ENCODE results near the gene RND1.

RND1 gene

DNA sequence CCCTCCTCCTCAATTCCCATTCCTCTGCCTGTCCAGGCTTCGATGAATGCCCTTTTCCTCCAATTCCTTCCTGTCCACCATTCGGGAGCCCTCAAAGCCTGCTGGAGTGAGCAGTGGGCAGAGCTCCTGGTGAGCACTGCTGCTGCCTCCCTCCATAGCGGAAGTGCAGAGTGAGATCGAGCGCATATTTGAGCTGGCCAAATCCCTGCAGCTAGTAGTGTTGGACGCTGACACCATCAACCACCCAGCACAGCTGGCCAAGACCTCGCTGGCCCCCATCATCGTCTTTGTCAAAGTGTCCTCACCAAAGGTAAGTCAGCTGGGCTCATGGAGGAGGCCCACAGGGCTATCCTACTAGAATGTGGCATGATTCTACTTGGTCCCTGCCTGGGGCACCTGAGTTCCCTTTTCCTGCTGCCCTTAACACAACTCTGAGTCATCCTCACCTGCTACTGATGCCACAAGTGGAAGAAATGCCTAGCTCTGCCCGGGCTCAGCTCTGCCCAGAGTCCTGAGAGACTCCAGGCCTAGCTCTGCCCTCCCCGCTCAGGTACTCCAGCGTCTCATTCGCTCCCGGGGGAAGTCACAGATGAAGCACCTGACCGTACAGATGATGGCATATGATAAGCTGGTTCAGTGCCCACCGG, 39.3 kb downstream of the RND1 start:
- no peak for DNase-seq

GRCh38 chr12:48824905-48825304, 40.8 kb downstream of the RND1 start:
- no peak for DNase-seq

DNA sequence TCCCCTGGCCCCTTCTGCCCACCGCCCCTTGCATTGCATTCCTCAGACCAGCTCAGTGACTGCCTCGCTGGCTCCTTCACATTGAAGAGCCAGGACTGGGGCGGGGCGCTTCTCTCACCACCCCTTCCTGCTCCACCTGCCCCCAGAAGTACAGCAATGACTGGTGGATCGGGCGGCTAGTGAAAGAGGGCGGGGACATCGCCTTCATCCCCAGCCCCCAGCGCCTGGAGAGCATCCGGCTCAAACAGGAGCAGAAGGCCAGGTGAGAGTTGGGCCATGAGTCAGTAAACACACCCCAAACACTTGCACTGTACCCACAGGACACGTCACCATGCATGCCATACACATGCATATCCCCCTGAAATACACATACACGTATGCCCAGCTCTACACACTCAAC, 41.6 kb downstream of the RND1 start:
- no peak for DNase-seq

- DNase-seq, result no peak
Observed at GRCh38 chr12:48823281-48823680, 42.4 kb downstream of the RND1 start.

DNA sequence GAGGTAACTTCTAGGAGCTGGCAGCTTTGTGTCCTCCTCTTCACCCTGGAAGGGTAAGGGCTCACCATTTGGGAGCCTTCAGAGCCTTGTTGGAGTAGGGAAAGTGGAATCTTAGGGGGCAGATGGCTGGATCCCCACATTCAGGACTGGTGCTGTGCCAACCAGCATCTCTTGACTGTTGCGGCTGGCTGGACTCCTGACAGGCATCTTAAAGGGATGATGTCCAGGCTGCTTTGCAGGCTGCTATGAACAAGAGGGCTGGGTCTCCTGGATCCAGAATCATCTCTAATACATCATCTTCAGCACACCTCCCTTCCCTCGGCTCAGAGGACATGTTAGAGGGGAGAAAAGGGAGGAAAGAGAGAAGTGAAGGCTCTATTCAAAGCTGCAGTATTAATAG, 43.0 kb downstream of the RND1 start:
- DNase-seq, result no peak

DNA sequence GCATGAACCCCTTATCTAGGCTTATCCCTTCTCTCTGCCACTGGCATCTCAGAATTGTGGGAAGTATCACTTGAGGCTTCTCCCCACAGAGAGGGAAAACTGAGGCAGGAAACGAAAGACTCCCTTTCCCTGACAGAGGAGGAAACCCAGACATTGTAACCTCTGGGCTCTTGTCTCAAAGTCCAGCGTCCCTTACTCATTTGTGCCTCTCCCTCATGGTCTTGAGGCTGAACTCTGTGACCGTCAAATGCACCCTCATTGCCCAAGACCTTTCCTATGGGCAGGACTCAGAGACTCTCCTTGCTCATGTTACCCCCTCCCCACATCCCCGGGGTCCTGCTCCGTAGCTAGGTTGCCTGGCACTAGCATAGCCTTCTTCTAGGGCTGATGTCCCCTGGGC, 43.5 kb downstream of the RND1 start:
- no peak for DNase-seq

DNA sequence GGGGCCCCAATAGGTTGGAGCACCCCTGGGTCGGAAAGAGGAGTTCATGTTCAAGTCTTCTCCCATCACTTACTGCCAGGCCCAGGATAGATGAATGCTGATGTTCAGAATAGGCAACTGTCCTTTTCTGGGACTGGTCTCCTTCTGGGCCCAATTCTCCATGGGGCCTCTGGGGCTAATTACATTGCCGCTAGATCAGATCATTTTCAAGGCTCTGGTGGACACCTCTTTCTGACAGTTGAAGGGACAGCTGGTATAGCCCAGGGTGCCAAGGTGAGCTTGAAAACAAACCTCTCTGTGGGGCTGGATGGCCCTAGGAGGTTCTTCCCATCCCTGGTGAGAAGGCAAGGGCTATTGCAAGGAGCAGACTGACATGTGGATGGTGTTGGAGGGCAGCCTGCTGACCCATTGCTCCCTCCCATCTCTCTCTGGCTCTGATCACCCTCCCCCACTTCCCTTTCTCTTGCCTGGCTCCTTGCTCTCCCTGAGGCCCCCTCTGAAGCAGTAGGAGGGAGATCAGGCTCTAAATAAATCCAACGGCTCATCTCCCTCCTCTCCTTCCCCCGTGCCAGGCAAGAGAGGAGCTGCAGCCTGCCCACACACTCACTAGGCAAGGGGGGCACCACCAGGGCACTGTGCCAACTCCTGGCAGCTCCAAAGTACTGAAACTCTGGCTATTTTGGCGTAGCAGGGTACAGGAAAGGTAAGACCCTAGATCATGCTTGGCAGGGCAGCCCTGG, 45.5 kb downstream of the RND1 start:
- DNase-seq, result no peak

GRCh38 chr12:48818831-48819590, 46.7 kb downstream of the RND1 start:
- DNase-seq, result no peak

DNA sequence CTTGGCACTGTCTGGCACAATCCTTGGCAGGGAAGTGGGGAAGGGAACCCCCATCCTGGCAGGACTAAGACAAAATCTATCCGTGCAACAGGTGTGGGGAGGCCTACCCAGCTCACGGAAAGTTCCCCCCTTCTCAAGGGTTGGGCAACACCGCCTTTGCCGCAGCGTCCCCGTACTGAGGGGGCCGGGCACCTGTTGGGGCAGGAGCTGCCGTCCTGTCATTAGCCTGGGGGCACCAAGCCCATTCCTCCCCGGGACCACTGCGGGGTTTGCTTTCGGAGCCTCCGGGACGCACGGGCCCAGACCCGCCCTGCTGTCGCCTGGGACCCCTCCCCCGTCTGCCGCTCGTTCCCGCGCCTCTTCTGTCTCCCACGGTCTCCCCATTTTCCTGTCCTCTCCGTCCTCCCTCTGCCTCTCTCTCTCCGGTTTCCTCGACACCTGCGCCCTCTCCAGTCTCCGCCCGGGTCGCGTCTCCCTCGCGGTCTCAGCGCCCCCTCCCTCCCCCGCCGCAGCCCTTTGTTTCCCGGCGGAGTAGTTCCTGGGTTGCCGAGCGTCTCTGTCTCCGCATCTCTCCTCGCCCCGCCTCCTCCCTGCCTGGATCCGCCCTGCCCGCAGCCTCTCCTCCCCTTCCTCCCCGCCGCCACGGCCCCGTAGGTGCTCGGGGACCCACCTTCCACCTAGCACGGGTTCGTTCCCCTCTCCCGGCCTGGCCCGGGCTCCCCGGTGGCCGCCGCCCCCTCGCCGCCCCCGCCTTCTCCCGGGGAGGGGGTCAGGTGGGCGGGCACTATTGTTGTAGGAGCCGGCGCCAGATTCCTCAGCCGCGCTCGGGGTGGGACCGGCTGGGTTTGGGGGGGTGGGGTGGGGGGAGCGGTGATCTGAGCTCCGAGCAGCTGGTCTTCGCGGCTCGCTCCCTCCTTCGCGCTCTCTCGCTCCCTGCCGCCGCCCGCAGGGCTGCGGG, 47.5 kb downstream of the RND1 start, which contains the start of gene CACNB3:
Gene CACNB3, plus strand, starts transcription at position 624 of the 958 bp plus-strand sequence. CDS start 434 bp downstream, outside the sequence.
- DNase-seq, result no peak

- no peak for DNase-seq
Observed at GRCh38 chr12:48816143-48816854, 49.4 kb downstream of the RND1 start.

- peak; percentile 22 for DNase-seq
Observed at GRCh38 chr12:48815126-48816110, 50.3 kb downstream of the RND1 start.

GRCh38 chr12:48814262-48815125, 51.2 kb downstream of the RND1 start:
- no peak for DNase-seq

GRCh38 chr12:48813465-48814261, 52.0 kb downstream of the RND1 start:
- DNase-seq, result no peak

DNA sequence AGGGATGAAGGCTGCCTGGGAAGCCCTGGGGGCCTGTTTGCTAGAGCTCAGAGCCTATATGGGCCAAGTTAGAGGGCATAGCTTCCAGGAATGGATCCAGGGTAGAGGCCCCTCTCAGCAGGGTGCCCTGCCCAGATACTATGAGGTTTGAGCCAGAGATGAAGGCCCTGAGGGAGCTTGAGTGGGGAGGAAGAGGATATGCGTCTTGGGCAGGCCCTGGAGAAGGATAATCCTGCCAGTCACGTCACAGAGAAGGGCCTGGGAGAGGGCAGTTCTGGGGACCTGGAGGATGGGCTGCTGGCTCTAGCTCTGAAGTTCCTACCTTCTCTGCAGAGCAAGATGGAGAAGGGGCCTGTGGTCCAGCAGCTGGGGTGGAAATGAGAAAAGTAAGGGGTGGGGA, 53.3 kb downstream of the RND1 start:
- DNase-seq, result no peak

DNA sequence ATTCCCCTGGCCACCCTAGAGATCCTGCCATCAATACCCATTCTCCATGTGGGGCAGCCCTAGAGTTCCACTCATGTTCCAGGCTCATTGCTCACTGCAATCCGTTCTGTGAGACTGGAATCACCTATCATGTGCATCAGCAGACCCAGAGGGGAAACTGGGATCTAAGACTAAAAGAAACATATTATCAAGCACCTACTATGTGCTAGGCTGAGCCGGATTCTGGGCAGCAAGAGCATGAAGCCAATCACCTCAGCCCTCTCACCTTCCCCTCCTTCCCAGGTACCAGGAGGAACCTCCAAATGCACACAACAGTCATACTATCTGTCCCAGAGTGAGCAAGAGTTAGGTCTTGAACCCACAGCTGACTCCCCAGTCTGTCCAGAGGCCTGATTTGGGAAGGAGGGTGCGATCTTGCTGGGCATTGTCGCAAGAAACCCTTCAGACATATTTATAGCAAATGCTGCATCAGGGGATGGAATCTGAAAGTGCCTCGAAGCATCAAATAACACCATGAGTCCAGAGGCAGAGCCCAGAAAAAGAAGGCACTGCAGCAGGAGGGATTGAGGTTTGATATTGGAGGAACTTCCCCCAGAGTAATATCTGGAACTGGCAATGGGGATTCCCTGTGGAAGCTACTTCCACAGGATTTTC, 54.1 kb downstream of the RND1 start:
- DNase-seq, result no peak

DNA sequence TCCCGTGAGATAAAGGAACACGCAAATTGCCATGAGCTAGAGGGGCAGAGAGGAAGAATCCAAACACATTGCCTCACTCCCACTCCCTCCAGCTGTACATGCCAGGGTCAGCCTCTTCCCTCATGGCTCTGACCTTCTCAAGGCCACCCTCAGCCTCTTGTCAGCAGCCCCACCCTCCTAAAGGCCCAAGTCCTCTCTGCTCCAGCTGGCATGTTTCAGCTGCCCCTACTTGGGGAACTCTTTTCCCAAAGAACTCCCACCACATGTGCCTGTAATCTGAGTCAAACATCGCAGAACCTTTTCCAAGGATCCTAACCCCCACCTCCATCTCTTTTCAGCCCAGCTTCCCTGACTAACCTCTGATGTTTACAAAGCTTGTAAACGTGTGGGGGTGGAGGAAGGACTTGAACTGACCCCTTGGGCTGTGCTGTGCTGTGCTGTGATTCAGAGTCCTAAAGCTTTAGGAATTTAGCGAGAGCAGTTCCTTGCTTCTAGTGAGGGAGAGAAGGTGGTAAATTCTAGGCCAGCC, 54.7 kb downstream of the RND1 start:
- no peak for DNase-seq

DNA sequence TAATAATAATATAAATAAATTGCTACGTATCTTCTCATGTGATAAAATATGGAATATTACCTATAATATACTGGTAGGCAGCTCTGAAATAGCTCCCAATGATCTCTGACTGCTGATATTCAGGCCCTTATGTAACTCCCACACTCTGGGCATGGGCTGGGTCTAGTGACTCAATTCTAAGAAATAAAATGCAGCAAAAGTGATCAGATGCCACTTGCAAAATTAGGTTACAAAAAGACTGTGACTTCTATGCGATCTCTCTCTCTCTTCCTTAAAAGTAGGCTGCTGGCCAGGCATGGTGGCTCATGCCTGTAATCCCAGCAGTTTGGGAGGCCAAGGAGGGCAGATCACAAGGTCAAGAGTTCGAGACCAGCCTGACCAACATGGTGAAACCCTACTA, 57.7 kb downstream of the RND1 start:
- DNase-seq, result no peak
